SK-N-SH (cell line): Measurements from ENCODE around the gene KCNE1.

Experiments
- ELF1 ChIP-seq: IDR thresholded peaks from 2 replicates; pipeline ENCODE4 v1.4.0; 2012
- EP300 ChIP-seq, 2 experiments: IDR thresholded peaks; 2 replicates each; pipeline versions ENCODE4 v1.4.0 to v1.6.1; 2012; ENCODE audit warnings: borderline replicate concordance in 1 of 2, low read depth in 1 of 2, low read length in 1 of 2
- JUND ChIP-seq: IDR thresholded peaks from 2 replicates; pipeline ENCODE4 v1.4.0; 2012
- POLR2AphosphoS5 ChIP-seq: IDR thresholded peaks from 2 replicates; pipeline ENCODE4 v1.6.1; 2012; ENCODE audit warnings: low read depth, low read length
- TCF12 ChIP-seq: IDR thresholded peaks from 2 replicates; pipeline ENCODE4 v1.4.0; 2012
- TEAD4 ChIP-seq: IDR thresholded peaks from 2 replicates; pipeline ENCODE4 v1.4.0; 2012; ENCODE audit warnings: mild to moderate bottlenecking, borderline replicate concordance; ENCODE audit not compliant: insufficient read depth
- YY1 ChIP-seq: IDR thresholded peaks from 2 replicates; pipeline ENCODE4 v1.4.0; 2012; ENCODE audit warnings: low read depth, mild to moderate bottlenecking
- TF ChIP-seq, protein P1 (sequence below): IDR thresholded peaks from 2 replicates; pipeline ENCODE4 v1.4.0; 2012; ENCODE audit warnings: low read depth
- TF ChIP-seq, protein P2 (sequence below): fragments of 200-600 bp; sonication (generic); IDR thresholded peaks from 2 replicates; pipeline ENCODE4 v1.6.1; 2017; ENCODE audit warnings: antibody characterized with exemption, mild to moderate bottlenecking, moderate library complexity
- TF ChIP-seq, protein P3 (sequence below): fragments of 150-350 bp; IDR thresholded peaks from 2 replicates; pipeline ENCODE4 v1.6.1; 2017; ENCODE audit warnings: antibody characterized with exemption, low read length, low read depth, borderline replicate concordance

DNA sequence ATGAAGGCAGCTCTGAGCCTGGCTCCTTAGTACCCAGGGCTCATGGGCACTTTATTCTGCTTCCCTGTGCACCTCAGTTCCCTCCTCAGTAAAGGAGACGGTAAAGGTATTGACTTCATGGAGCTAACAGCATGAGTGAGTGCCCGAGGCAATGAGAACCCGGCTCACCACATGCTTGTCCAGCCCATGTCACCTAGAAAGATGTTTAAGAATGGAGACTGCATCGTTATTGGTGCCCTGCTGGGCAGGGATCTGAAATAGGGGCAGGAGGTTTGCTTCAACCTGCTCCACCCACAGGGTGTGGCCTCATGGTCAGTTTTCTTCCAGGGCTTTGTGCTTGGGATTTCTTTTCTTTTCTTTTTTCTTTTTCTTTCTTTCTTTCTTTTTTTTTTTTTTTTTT lies 7.0 kb upstream of the KCNE1 start:
- TF ChIP-seq TEAD4 (no peak), YY1 (no peak), ELF1 (no peak), POLR2AphosphoS5 (no peak), TCF12 (no peak), EP300 (IDR thresholded peaks at IDR 0.05; ENCODE audit: borderline replicate concordance in 1 of 2, low read depth in 1 of 2, low read length in 1 of 2) (no peak), JUND (no peak)
- TF ChIP-seq, protein P1, sequence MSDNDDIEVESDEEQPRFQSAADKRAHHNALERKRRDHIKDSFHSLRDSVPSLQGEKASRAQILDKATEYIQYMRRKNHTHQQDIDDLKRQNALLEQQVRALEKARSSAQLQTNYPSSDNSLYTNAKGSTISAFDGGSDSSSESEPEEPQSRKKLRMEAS, result no peak
- TF ChIP-seq, protein P2, sequence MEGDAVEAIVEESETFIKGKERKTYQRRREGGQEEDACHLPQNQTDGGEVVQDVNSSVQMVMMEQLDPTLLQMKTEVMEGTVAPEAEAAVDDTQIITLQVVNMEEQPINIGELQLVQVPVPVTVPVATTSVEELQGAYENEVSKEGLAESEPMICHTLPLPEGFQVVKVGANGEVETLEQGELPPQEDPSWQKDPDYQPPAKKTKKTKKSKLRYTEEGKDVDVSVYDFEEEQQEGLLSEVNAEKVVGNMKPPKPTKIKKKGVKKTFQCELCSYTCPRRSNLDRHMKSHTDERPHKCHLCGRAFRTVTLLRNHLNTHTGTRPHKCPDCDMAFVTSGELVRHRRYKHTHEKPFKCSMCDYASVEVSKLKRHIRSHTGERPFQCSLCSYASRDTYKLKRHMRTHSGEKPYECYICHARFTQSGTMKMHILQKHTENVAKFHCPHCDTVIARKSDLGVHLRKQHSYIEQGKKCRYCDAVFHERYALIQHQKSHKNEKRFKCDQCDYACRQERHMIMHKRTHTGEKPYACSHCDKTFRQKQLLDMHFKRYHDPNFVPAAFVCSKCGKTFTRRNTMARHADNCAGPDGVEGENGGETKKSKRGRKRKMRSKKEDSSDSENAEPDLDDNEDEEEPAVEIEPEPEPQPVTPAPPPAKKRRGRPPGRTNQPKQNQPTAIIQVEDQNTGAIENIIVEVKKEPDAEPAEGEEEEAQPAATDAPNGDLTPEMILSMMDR, result no peak
- TF ChIP-seq, protein P3, sequence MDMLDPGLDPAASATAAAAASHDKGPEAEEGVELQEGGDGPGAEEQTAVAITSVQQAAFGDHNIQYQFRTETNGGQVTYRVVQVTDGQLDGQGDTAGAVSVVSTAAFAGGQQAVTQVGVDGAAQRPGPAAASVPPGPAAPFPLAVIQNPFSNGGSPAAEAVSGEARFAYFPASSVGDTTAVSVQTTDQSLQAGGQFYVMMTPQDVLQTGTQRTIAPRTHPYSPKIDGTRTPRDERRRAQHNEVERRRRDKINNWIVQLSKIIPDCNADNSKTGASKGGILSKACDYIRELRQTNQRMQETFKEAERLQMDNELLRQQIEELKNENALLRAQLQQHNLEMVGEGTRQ, result no peak
